Natural killer cell (primary cell): ENCODE measurements around the gene PUDP. TPM values are rescaled to one million over a fixed set of nuclear protein-coding genes. Genes with fewer than 3 reads are reported as not detected.

Experiments
- ATAC-seq, 3 donors: fragments of 150-1000 bp in 2 of 3; fragments of 200-7000 bp in 1 of 3; cut with Tn5 transposase; 1 replicate in 1 of 3; 2 replicates in 2 of 3; pipeline ENCODE4 v1.10.0; 2021; ENCODE audit warnings: mild to moderate bottlenecking in 2 of 3, moderate library complexity in 2 of 3
- DNase-seq, 2 donors: peaks; one replicate each; pipeline versions ENCODE4 v3.0.0 to v3.0.0-alpha.2; 2013 to 2021; ENCODE audit warnings: mixed read lengths in 1 of 2
- H3K27ac ChIP-seq: one replicate; pipeline ENCODE4 v1.5.1; 2013; ENCODE audit warnings: mild to moderate bottlenecking, low read length
- H3K27me3 ChIP-seq: one replicate; pipeline ENCODE4 v1.6.1; 2013; ENCODE audit warnings: low read length; ENCODE audit not compliant: control insufficient read depth, insufficient read depth
- H3K36me3 ChIP-seq: one replicate; pipeline ENCODE4 v1.6.1; 2013; ENCODE audit warnings: low read length; ENCODE audit not compliant: control insufficient read depth, insufficient read depth
- H3K4me1 ChIP-seq: one replicate; pipeline ENCODE4 v1.6.1; 2013; ENCODE audit warnings: low read length; ENCODE audit not compliant: control insufficient read depth, insufficient read depth
- H3K4me3 ChIP-seq: one replicate; pipeline ENCODE4 v1.5.1; 2013; ENCODE audit warnings: low read length
- H3K9me3 ChIP-seq: one replicate; pipeline ENCODE4 v1.6.1; 2013; ENCODE audit warnings: low read length; ENCODE audit not compliant: control insufficient read depth, insufficient read depth
- H3K27ac Mint-ChIP-seq, 2 donors: one replicate each; pipeline ENCODE4 v1.8.0; 2022; ENCODE audit warnings: mild to moderate bottlenecking in 2 of 2, mixed read lengths in 2 of 2, moderate library complexity in 1 of 2
- H3K27me3 Mint-ChIP-seq, 2 donors: one replicate each; pipeline ENCODE4 v1.8.0; 2022; ENCODE audit warnings: low read depth in 2 of 2, mixed read lengths in 2 of 2
- H3K36me3 Mint-ChIP-seq: one replicate; pipeline ENCODE4 v1.8.0; 2022; ENCODE audit warnings: mixed read lengths
- H3K4me1 Mint-ChIP-seq, 2 donors: one replicate each; pipeline ENCODE4 v1.8.0; 2022; ENCODE audit warnings: mixed read lengths in 2 of 2
- H3K4me3 Mint-ChIP-seq: one replicate; pipeline ENCODE4 v1.8.0; 2022; ENCODE audit warnings: mild to moderate bottlenecking, moderate library complexity, mixed read lengths
- H3K9me3 Mint-ChIP-seq, 2 donors: one replicate each; pipeline ENCODE4 v1.8.0; 2022; ENCODE audit warnings: mixed read lengths in 2 of 2
- WGBS: methylation state at CpG from one replicate; pipeline ENCODE4 v1.1.7; 2013; ENCODE audit warnings: missing lambda C conversion rate; ENCODE audit not compliant: insufficient coverage; 5-methylcytosine and 5-hydroxymethylcytosine counted together
- intact Hi-C: fragments of 100-400 bp; cut with micrococcal nuclease; formaldehyde crosslinking; loops from one replicate; pipeline ENCODE4 v1.14.2; 2022
- total RNA-seq, 4 donors: library from RNA; stranded (reverse); fragments of 120-200 nt in 1 of 4; gene quantifications; one replicate each; pipeline versions ENCODE4 v1.2.3 to v1.2.4, GENCODE V29; 2013 to 2022
- TF ChIP-seq, protein P1 (sequence below): fragments of 200-600 bp; IDR thresholded peaks from one replicate; pipeline ENCODE4 v1.8.0; 2022; ENCODE audit warnings: antibody characterized with exemption

PUDP gene
- total RNA-seq, 3 donors from 2014 or later (not counting 1 experiment from before 2014, with no cell fraction given) = 5.4 to 11.4 (median 5.6) TPM

DNA sequence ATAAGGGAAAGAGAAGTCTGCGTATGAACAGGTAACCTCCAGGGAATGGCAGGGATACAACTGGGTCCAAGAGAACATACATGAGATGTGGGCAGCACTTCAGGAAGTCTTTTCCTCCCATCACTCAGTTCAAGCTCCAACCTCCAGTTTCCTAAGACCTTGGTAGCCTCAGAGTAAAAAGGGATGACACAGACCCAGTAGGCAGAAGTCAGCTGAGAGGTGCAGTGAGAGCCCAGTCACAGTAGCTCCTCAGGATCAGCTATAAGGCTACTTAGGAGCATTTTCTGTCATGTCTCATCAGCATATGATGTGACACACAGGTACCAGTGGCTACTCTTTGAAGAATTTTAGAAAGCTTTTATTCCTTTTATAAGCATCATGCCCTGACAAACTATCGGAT is 13.0 kb downstream of the PUDP start:
- DNase-seq (no peak), ATAC-seq (no peak)
- H3K9me3 ChIP-seq = no peaks in the 10 kb centered on the region
- Mint-ChIP-seq H3K36me3 (no peaks in the 10 kb centered on the region), H3K27ac (no peak overlapping the region), H3K27me3 (no peaks in the 10 kb centered on the region), H3K9me3 (no peaks in the 10 kb centered on the region), H3K4me3 (no peak overlapping the region), H3K4me1 (peaks cover 27 to 39% of the 10 kb centered on the region in 2 donors)
- no peaks in the 10 kb centered on the region for H3K36me3 ChIP-seq
- peaks cover 14% of the 10 kb centered on the region for H3K4me1 ChIP-seq
- no peaks in the 10 kb centered on the region for H3K27me3 ChIP-seq
- H3K27ac ChIP-seq = no peak overlapping the region
- no peak overlapping the region for H3K4me3 ChIP-seq
- 89% methylated on average over 1 of the region's 2 CpGs for WGBS
- intact Hi-C loops = no loop called here
- TF ChIP-seq, protein P1, sequence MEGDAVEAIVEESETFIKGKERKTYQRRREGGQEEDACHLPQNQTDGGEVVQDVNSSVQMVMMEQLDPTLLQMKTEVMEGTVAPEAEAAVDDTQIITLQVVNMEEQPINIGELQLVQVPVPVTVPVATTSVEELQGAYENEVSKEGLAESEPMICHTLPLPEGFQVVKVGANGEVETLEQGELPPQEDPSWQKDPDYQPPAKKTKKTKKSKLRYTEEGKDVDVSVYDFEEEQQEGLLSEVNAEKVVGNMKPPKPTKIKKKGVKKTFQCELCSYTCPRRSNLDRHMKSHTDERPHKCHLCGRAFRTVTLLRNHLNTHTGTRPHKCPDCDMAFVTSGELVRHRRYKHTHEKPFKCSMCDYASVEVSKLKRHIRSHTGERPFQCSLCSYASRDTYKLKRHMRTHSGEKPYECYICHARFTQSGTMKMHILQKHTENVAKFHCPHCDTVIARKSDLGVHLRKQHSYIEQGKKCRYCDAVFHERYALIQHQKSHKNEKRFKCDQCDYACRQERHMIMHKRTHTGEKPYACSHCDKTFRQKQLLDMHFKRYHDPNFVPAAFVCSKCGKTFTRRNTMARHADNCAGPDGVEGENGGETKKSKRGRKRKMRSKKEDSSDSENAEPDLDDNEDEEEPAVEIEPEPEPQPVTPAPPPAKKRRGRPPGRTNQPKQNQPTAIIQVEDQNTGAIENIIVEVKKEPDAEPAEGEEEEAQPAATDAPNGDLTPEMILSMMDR = no peak

GRCh38 chrX:7133050-7133440 is 14.9 kb downstream of the PUDP start:
- Mint-ChIP-seq H3K27me3 (no peaks in the 10 kb centered on the region), H3K4me1 (peaks cover 22 to 35% of the 10 kb centered on the region in 2 donors), H3K9me3 (no peaks in the 10 kb centered on the region), H3K36me3 (no peaks in the 10 kb centered on the region), H3K27ac (peak overlapping the region; percentile 60 to 79), H3K4me3 (no peak overlapping the region)
- intact Hi-C loops = no loop called here
- Histone ChIP-seq H3K9me3 (no peaks in the 10 kb centered on the region), H3K27ac (no peak overlapping the region), H3K27me3 (no peaks in the 10 kb centered on the region), H3K36me3 (no peaks in the 10 kb centered on the region), H3K4me3 (no peak overlapping the region), H3K4me1 (peaks cover 14% of the 10 kb centered on the region)
- TF ChIP-seq, protein P1 = no peak
- DNase-seq (no peak), ATAC-seq (no peak)
- 51% methylated on average over 8 of the region's 8 CpGs for WGBS

GRCh38 chrX:7132335-7133049 is 15.5 kb downstream of the PUDP start:
- DNase-seq = peak in 1 of 2 donors; percentile 45

More at GRCh38 chrX:7132335-7133049, 15.5 kb downstream of the PUDP start:
- Histone ChIP-seq H3K4me1 (peaks cover 14% of the 10 kb centered on the region), H3K36me3 (no peaks in the 10 kb centered on the region), H3K9me3 (no peaks in the 10 kb centered on the region), H3K27ac (no peak overlapping the region), H3K27me3 (no peaks in the 10 kb centered on the region), H3K4me3 (no peak overlapping the region)
- 83% methylated on average over 3 of the region's 3 CpGs for WGBS
- Mint-ChIP-seq H3K4me1 (peaks cover 22 to 35% of the 10 kb centered on the region in 2 donors), H3K27ac (peak overlapping the region; percentile 60 to 79), H3K27me3 (no peaks in the 10 kb centered on the region), H3K4me3 (no peak overlapping the region), H3K9me3 (no peaks in the 10 kb centered on the region), H3K36me3 (no peaks in the 10 kb centered on the region)
- TF ChIP-seq, protein P1 = no peak
- intact Hi-C loops = loop anchor here (1.0 kb wide), 1 partner anchor 39 kb away; no protein-coding TSS in a partner anchor
- ATAC-seq = peak in 1 of 3 donors; percentile 64
